ENCODE measurements around the gene RALGAPA2. TPM values are rescaled to one million over a fixed set of nuclear protein-coding genes. Genes with fewer than 3 reads are reported as not detected.

Gene RALGAPA2
- total RNA-seq, 1 donor from 2014 or later, result 24.8 TPM

- peak; percentile 37 for DNase-seq (ENCODE audit: low read depth)
- no peak for TF ChIP-seq CTCF (IDR thresholded peaks at IDR 0.05; ENCODE audit: insufficient read depth, low read length, poor library complexity, severe bottlenecking)
Measured at GRCh38 chr20:20452254-20452676, 260.2 kb downstream of the RALGAPA2 start.

GRCh38 chr20:20450521-20450920 lies 261.9 kb downstream of the RALGAPA2 start:
- TF ChIP-seq CTCF (IDR thresholded peaks at IDR 0.05; ENCODE audit: insufficient read depth, low read length, poor library complexity, severe bottlenecking), result no peak
- no peaks in the 10 kb centered on the region for H3K36me3 ChIP-seq (ENCODE audit: control insufficient read depth, insufficient read depth, low read length)
- H3K4me3 ChIP-seq (ENCODE audit: low read depth, low read length), result no peak overlapping the region
- H3K27me3 ChIP-seq (ENCODE audit: control insufficient read depth, insufficient read depth, low read length), result no peaks in the 10 kb centered on the region
- DNase-seq (ENCODE audit: low read depth), result no peak

More at GRCh38 chr20:20452254-20452676, 260.2 kb downstream of the RALGAPA2 start:
- Histone ChIP-seq H3K27me3 (ENCODE audit: control insufficient read depth, insufficient read depth, low read length) (no peaks in the 10 kb centered on the region), H3K36me3 (ENCODE audit: control insufficient read depth, insufficient read depth, low read length) (no peaks in the 10 kb centered on the region), H3K4me3 (ENCODE audit: low read depth, low read length) (no peak overlapping the region)

GRCh38 chr20:20448881-20449280 lies 263.6 kb downstream of the RALGAPA2 start:
- H3K36me3 ChIP-seq (ENCODE audit: control insufficient read depth, insufficient read depth, low read length), result no peaks in the 10 kb centered on the region
- no peak overlapping the region for H3K4me3 ChIP-seq (ENCODE audit: low read depth, low read length)
- no peaks in the 10 kb centered on the region for H3K27me3 ChIP-seq (ENCODE audit: control insufficient read depth, insufficient read depth, low read length)
- no peak for TF ChIP-seq CTCF (IDR thresholded peaks at IDR 0.05; ENCODE audit: insufficient read depth, low read length, poor library complexity, severe bottlenecking)
- DNase-seq (ENCODE audit: low read depth), result no peak

GRCh38 chr20:20447196-20447595 lies 265.2 kb downstream of the RALGAPA2 start:
- TF ChIP-seq CTCF (IDR thresholded peaks at IDR 0.05; ENCODE audit: insufficient read depth, low read length, poor library complexity, severe bottlenecking), result no peak

GRCh38 chr20:20446425-20447015 lies 265.9 kb downstream of the RALGAPA2 start:
- no peak overlapping the region for H3K4me3 ChIP-seq (ENCODE audit: low read depth, low read length)
- DNase-seq (ENCODE audit: low read depth), result no peak
- no peaks in the 10 kb centered on the region for H3K36me3 ChIP-seq (ENCODE audit: control insufficient read depth, insufficient read depth, low read length)
- no peaks in the 10 kb centered on the region for H3K27me3 ChIP-seq (ENCODE audit: control insufficient read depth, insufficient read depth, low read length)
- no peak for TF ChIP-seq CTCF (IDR thresholded peaks at IDR 0.05; ENCODE audit: insufficient read depth, low read length, poor library complexity, severe bottlenecking)

More at GRCh38 chr20:20447196-20447595, 265.2 kb downstream of the RALGAPA2 start:
- H3K36me3 ChIP-seq (ENCODE audit: control insufficient read depth, insufficient read depth, low read length), result no peaks in the 10 kb centered on the region
- H3K27me3 ChIP-seq (ENCODE audit: control insufficient read depth, insufficient read depth, low read length), result no peaks in the 10 kb centered on the region
- no peak overlapping the region for H3K4me3 ChIP-seq (ENCODE audit: low read depth, low read length)
- DNase-seq (ENCODE audit: low read depth), result no peak

GRCh38 chr20:20446001-20446400 lies 266.4 kb downstream of the RALGAPA2 start:
- H3K4me3 ChIP-seq (ENCODE audit: low read depth, low read length), result no peak overlapping the region
- no peaks in the 10 kb centered on the region for H3K27me3 ChIP-seq (ENCODE audit: control insufficient read depth, insufficient read depth, low read length)
- DNase-seq (ENCODE audit: low read depth), result no peak

More at GRCh38 chr20:20446001-20446400, 266.4 kb downstream of the RALGAPA2 start:
- no peak for TF ChIP-seq CTCF (IDR thresholded peaks at IDR 0.05; ENCODE audit: insufficient read depth, low read length, poor library complexity, severe bottlenecking)
- H3K36me3 ChIP-seq (ENCODE audit: control insufficient read depth, insufficient read depth, low read length), result no peaks in the 10 kb centered on the region
